SU-DHL-6 (cell line): ENCODE results near the gene BCAS3.

Experiments used
- H2AFZ ChIP-seq: fragments of 200-600 bp; sonication (generic); 2 replicates; pipeline ENCODE4 v1.6.1; 2014; ENCODE audit warnings: low read depth, mild to moderate bottlenecking, moderate library complexity, mixed read lengths, antibody characterized with exemption, low read length; ENCODE audit not compliant: severe bottlenecking
- H3F3A ChIP-seq: fragments of 200-600 bp; shearing (Covaris generic); 2 replicates; pipeline ENCODE4 v1.6.0; 2016; ENCODE audit warnings: antibody characterized with exemption, mild to moderate bottlenecking; ENCODE audit not compliant: insufficient read depth
- H3K27ac ChIP-seq: fragments of 200-600 bp; sonication (generic); 2 replicates; pipeline ENCODE4 v1.5.1; 2016; ENCODE audit warnings: low read depth, mild to moderate bottlenecking, low read length, moderate library complexity, mixed read lengths
- H3K27me3 ChIP-seq: fragments of 200-600 bp; sonication (generic), shearing (Covaris generic); 2 replicates; pipeline ENCODE4 v1.6.0; 2014; ENCODE audit warnings: mild to moderate bottlenecking, low read length
- H3K36me3 ChIP-seq: fragments of 200-600 bp; sonication (generic); 2 replicates; pipeline ENCODE4 v1.6.1; 2014; ENCODE audit warnings: mild to moderate bottlenecking, low read length, mixed read lengths
- H3K4me2 ChIP-seq: fragments of 300-600, 200-600 bp; shearing (Covaris generic), sonication (generic); 2 replicates; pipeline ENCODE4 v1.6.0; 2014; ENCODE audit warnings: low read length, low read depth, mild to moderate bottlenecking; ENCODE audit not compliant: poor library complexity, severe bottlenecking
- H3K4me3 ChIP-seq: fragments of 200-600 bp; sonication (generic); 2 replicates; pipeline ENCODE4 v1.5.1; 2014; ENCODE audit warnings: antibody characterized with exemption, low read length, mild to moderate bottlenecking, mixed read lengths; ENCODE audit not compliant: insufficient read depth, poor library complexity, severe bottlenecking
- H3K79me2 ChIP-seq: fragments of 200-600 bp; sonication (generic); 2 replicates; pipeline ENCODE4 v1.6.1; 2014; ENCODE audit warnings: mild to moderate bottlenecking, low read length, moderate library complexity; ENCODE audit not compliant: insufficient read depth
- H3K9ac ChIP-seq: fragments of 200-600 bp; sonication (generic); 2 replicates; pipeline ENCODE4 v1.7.0; 2014; ENCODE audit warnings: mild to moderate bottlenecking, low read length
- H3K9me2 ChIP-seq: fragments of 200-600 bp; sonication (generic); replicated peaks from 2 replicates; pipeline ENCODE4 v1.6.1; 2014; ENCODE audit warnings: low read length; ENCODE audit not compliant: insufficient read depth
- H3K9me3 ChIP-seq: fragments of 200-600 bp; sonication (generic); 2 replicates; pipeline ENCODE4 v1.6.1; 2014; ENCODE audit warnings: low read length, mixed read lengths; ENCODE audit not compliant: insufficient read depth
- H4K20me1 ChIP-seq: fragments of 200-600 bp; sonication (generic); 2 replicates; pipeline ENCODE4 v1.6.1; 2014; ENCODE audit warnings: low read depth, mild to moderate bottlenecking, antibody characterized with exemption, low read length, moderate library complexity, mixed read lengths
- EZH2phosphoT487 ChIP-seq: fragments of 200-600 bp; sonication (generic), shearing (Covaris generic); conservative IDR thresholded peaks from 2 replicates; pipeline ENCODE4 v1.6.1; 2018; ENCODE audit warnings: mild to moderate bottlenecking, antibody characterized with exemption, low read length, moderate library complexity, mixed read lengths
- TF ChIP-seq, protein P1 (sequence below): fragments of 200-600 bp; sonication (generic); IDR thresholded peaks from one replicate; pipeline ENCODE4 v1.5.1; 2017; ENCODE audit warnings: antibody characterized with exemption, mild to moderate bottlenecking, low read length, moderate library complexity; ENCODE audit not compliant: insufficient read depth, poor library complexity, severe bottlenecking

Gene BCAS3

GRCh38 chr17:61057257-61057656, 379.6 kb downstream of the BCAS3 start:
- no peaks in the 10 kb centered on the region for H3K9me2 ChIP-seq
- H4K20me1 ChIP-seq = no peaks in the 10 kb centered on the region
- no peaks in the 10 kb centered on the region for H3F3A ChIP-seq
- no peak overlapping the region for H3K27ac ChIP-seq
- H3K9ac ChIP-seq = no peak overlapping the region
- no peak overlapping the region for H2AFZ ChIP-seq
- H3K4me3 ChIP-seq = no peak overlapping the region
- no peaks in the 10 kb centered on the region for H3K36me3 ChIP-seq
- no peak for TF ChIP-seq EZH2phosphoT487
- TF ChIP-seq, protein P1, sequence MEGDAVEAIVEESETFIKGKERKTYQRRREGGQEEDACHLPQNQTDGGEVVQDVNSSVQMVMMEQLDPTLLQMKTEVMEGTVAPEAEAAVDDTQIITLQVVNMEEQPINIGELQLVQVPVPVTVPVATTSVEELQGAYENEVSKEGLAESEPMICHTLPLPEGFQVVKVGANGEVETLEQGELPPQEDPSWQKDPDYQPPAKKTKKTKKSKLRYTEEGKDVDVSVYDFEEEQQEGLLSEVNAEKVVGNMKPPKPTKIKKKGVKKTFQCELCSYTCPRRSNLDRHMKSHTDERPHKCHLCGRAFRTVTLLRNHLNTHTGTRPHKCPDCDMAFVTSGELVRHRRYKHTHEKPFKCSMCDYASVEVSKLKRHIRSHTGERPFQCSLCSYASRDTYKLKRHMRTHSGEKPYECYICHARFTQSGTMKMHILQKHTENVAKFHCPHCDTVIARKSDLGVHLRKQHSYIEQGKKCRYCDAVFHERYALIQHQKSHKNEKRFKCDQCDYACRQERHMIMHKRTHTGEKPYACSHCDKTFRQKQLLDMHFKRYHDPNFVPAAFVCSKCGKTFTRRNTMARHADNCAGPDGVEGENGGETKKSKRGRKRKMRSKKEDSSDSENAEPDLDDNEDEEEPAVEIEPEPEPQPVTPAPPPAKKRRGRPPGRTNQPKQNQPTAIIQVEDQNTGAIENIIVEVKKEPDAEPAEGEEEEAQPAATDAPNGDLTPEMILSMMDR = no peak
- no peak overlapping the region for H3K4me2 ChIP-seq
- no peaks in the 10 kb centered on the region for H3K79me2 ChIP-seq
- H3K9me3 ChIP-seq = no peaks in the 10 kb centered on the region
- no peaks in the 10 kb centered on the region for H3K27me3 ChIP-seq

DNA sequence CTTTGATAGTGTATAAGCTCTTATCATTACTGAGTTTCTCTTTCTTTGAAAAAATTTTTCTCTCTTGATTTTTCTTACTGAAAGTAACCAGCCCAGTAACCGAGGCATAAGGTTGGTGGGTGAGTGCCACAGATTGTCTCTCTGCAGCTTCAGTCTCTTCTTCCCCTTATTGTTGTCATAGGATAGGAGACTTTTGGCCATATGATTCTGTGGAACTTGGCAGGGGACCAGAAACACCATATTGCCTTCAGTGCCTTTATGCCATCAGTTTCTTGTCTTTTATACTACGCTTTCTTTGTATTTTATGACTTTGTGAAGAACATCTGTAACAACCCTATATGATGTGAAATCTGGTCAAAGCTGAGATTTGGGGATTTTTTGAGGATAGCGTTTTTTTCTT, 380.4 kb downstream of the BCAS3 start:
- Histone ChIP-seq H3K9ac (no peak overlapping the region), H2AFZ (no peak overlapping the region), H3K27ac (no peak overlapping the region), H3K9me2 (no peaks in the 10 kb centered on the region), H3K27me3 (no peaks in the 10 kb centered on the region), H3F3A (no peaks in the 10 kb centered on the region), H3K4me2 (no peak overlapping the region), H4K20me1 (no peaks in the 10 kb centered on the region), H3K79me2 (no peaks in the 10 kb centered on the region), H3K9me3 (no peaks in the 10 kb centered on the region), H3K4me3 (no peak overlapping the region), H3K36me3 (no peaks in the 10 kb centered on the region)
- TF ChIP-seq, protein P1 = no peak
- no peak for TF ChIP-seq EZH2phosphoT487

DNA sequence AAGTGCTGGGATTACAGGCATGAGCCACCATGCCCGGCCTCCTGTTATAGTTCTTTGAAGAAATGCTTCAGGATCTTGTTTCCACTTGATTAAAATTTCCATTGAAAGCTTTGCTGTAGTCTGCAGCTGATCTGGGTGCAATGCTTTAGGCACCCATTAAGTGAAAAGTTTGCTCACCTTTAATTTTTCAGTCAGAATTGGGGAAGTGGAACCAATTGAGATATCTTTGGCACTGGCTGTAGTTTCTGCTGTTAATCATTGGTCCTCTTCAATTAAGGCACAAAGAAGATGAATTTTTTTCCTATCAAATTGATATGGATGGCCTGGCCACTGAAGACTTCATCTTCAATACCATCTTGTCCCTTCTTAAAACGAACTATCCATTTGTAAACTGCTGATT, 385.9 kb downstream of the BCAS3 start:
- H3K79me2 ChIP-seq = no peaks in the 10 kb centered on the region
- H3K27ac ChIP-seq = no peak overlapping the region
- no peak overlapping the region for H2AFZ ChIP-seq
- H3K9ac ChIP-seq = no peak overlapping the region
- no peak overlapping the region for H3K4me2 ChIP-seq
- H3K4me3 ChIP-seq = no peak overlapping the region
- no peaks in the 10 kb centered on the region for H3K36me3 ChIP-seq
- H3F3A ChIP-seq = no peaks in the 10 kb centered on the region
- no peaks in the 10 kb centered on the region for H3K27me3 ChIP-seq
- no peaks in the 10 kb centered on the region for H3K9me3 ChIP-seq
- H4K20me1 ChIP-seq = no peaks in the 10 kb centered on the region
- H3K9me2 ChIP-seq = no peaks in the 10 kb centered on the region
- TF ChIP-seq, protein P1 = no peak
- no peak for TF ChIP-seq EZH2phosphoT487
